SKM-1 treated with dmso at 0.1 percent for 144 hours (cell line): ENCODE measurements around the gene TPSD1.
"Not testable (repeated sequence)": the region's sequence is repeated elsewhere in the genome, so short reads cannot be mapped to it uniquely, and the experiment has no call there.

Experiments used
- DNase-seq: peaks from one replicate; lab custom pipeline; 2025; ENCODE audit not compliant: unreplicated experiment; lab: John Stamatoyannopoulos, UW

Gene TPSD1

DNA sequence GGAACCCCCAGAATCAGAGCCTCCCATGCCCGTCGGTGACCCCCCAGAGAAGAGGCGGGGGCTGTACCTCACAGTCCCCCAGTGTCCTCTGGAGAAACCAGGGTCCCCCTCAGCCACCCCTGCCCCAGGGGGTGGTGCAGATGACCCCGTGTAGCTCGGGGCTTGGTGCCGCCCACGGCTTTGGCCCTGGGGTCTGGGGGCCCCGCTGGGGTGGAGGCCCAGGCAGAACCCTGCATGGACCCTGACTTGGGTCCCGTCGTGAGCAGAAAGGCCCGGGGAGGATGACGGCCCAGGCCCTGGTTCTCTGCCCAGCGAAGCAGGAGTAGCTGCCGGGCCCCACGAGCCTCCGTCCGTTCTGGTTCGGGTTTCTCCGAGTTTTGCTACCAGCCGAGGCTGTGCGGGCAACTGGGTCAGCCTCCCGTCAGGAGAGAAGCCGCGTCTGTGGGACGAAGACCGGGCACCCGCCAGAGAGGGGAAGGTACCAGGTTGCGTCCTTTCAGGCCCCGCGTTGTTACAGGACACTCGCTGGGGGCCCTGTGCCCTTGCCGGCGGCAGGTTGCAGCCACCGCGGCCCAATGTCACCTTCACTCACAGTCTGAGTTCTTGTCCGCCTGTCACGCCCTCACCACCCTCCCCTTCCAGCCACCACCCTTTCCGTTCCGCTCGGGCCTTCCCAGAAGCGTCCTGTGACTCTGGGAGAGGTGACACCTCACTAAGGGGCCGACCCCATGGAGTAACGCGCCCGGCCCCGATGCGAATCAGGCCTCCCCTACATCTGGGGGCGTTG lies 34.8 kb upstream of the TPSD1 start:
- DNase-seq, result no peak

DNA sequence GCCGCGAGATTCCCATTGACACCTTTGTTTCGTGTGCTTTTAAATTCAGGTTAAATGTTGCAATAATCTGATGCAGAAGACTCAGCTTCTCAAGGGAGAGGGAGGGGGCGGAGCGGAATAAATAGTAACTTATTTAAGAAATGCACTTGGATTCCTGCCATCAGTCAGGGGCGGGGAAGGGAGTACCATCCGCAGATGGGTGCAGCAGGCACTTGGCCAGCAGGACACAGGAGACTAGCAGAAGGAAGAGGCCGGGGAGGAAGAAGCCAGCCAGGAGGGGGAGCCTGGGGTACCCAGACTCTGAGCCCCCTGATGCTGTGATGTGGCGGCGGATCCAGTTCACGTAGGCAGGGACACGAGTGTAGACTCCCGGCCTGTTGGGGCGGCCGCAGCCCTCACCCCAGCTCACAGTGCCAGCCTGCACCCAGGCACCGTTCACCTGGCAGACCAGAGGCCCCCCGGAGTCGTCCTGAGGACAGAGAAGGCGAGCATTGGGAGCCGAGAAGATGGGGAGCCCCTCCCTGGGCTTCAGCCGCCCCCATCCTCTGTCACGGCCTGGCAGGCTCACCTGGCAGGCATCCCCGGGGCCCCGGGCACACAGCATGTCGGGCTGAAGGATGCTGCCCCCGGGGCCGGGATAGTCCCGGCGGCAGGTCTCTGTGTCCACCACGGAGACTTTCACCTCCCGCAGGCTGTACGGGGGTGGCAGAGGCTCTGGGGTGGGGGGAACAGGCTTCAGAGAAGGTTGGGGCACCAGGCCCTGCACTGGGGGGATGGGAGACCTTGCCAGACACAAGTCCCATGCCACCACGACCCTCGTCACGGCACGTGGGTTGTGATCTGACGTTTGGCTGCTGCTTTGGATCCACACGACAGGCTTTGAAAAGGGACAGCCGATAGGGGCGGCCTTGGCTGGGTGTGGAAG lies 34.0 kb upstream of the TPSD1 start:
- DNase-seq, result no peak

DNA sequence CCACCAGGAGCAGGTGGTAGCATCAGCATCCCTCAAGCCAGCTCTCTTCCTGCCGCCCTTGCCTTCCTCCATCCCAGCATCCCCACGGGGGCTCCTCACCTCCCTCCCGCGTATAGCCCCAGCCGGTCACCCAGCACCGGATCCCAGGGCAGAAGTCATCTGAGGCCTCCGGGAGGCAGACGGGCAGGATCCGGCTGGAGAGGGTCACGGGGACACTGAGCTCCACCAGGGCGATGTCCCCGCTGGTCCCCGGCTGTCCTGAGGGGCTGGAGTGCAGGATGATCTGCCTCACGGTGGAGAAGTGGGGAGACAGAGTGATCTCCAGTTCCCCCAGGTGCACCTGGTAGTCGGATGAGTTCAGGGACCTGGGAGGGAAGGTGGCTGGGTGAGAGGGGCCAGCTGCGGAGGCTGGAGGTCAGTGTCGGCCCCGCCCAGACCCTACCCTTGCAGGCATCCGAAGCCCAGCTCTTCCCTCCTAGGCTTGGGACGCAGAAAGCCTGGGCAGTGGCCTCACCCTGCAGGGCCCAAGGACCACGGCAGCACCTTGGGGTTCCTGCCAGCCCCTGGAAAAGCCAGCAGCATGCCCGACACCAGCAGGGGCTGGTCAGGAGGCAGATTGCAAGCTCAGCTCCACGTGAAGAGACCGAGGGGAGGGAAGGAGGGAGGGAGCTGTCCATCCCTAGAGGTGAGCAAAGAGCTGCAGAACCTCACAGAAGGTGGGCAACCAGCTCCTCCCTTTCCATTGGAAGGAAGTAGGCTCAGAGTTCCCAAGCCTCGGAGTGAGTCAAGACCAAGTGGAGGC lies 33.1 kb upstream of the TPSD1 start:
- DNase-seq, result no peak

DNA sequence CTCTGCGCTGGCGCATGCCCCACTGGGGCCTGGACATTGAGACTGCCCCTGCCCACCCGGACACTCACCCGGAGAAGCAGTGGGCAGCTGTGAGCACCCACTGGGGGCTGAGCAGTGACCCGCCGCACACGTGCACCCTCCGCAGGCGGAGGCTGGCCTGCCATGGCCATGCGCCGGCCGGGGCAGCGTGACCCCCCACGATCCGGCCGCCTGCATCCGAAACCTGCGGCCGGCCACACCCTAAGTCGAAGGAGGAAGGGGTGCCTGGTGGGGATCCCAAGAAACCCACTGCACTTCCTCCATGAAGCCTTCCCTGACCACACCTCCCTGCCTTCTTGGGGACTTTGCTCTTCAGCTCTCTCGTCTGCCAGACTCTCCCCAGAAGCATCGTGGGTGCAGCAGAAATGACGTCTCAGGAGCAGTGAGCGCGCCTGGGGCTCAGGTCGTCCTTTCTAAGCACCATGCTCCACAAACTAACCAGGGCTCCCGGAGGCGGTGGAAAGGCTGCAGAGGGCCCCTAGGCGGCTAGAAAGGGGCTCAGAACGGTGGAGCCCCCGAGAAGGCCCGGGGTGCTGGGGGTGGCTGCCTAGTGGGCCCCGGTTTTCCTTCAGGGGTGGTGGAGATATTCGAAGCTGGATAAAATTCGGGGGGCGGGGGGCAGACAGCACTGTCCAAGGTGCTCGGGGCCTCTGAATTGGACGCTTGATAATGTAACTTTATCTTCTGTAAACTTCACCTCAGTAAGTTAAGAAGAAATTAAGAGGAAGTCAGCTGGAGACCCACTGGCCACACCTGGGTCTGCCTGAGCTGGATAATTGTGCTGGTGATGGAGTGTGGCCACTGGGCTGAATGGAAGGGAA lies 32.3 kb upstream of the TPSD1 start:
- no peak for DNase-seq

DNA sequence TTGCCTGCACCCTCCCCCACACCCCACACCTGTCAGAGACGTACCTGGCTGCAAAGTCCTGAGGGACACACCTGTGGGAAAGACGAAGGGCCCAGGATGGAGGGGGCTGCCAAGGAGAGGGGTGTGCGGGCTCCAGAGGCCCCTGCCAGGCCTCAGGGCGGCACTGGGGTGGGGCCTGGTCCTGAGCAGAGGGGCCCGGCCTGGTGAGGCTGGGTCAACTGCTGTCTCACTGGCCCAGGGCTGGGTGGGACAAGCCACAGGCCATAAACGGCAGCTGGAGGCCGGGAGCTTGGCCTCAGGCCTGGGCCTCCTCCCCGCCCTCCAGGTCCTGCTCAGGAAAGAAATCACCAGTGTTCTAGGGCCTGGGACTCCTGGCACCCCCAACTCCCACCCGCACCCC lies 31.3 kb upstream of the TPSD1 start:
- DNase-seq, result no peak

DNA sequence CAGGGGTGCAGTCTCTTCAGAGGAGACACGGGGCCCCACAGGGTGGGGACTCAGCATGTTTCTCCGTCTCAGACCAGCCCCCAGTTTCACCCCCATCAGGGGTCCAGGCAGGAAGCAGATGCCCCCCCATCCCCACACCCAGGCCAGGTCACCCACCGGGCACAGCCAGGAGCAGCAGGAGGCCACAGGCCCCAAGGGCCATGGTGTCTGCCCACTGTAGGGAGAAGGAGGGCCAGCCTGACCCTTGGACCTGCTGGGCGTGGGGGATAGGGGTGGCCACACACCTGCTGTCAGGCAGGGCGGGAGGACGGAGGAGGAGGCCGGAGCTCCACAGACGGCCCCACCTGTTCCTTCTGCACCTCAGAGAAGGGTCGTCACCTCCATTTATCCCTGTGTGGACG lies 30.8 kb upstream of the TPSD1 start, which contains the start of gene TPSG1:
Gene TPSG1 (minus strand): TSS at position 218 of the 401 bp plus-strand sequence. CDS start 16 bp downstream, at position 202.
- no peak for DNase-seq

DNA sequence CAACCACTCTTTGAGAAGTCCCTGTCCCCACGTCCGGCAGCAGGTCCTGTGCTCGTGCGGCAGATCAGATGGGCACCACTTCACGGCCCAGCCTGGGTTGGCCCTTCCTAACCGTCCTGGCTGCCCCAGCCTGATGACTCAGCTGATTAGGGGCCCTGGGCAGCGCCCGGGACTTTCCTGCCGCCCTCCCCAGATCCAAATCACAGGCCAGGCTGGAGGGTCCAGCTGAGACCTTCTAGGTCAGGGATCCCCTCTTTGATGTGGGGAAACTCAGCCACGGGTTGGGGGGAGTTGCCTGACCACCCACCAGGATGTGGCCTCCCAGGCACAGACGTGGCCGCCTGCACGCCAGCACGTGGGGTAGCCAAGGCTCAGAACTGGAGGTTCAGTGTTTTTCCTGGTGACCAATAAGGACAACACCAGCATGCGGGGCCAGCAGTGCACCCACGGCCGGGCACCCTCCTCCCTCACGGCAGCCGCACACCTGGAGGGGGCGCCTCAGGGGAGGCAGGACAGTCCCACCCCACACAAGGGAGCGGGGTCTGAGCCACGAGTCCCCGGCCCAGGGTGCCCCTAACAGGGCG lies 30.0 kb upstream of the TPSD1 start:
- DNase-seq, result not testable (repeated sequence)

DNA sequence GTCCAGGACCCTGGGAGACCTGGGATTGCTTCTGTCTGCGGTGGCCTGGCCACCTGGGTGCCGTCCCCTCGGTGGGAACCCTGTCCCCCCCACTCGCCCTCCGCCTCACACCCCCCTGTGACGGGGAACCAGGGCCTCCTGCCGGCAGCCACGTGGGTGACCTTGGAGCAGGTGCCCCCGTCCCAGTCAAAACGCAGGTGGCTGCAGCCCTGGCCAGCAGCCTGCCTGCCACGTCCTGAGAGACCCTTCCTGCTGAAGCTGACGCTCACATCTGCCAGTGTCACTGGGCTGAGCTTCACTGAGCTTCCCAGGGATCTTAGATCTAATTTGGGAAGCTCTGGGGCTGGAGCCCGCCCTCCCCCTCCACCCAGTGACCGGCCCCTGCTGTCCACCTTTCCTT lies 29.2 kb upstream of the TPSD1 start:
- DNase-seq, result not testable (repeated sequence)

DNA sequence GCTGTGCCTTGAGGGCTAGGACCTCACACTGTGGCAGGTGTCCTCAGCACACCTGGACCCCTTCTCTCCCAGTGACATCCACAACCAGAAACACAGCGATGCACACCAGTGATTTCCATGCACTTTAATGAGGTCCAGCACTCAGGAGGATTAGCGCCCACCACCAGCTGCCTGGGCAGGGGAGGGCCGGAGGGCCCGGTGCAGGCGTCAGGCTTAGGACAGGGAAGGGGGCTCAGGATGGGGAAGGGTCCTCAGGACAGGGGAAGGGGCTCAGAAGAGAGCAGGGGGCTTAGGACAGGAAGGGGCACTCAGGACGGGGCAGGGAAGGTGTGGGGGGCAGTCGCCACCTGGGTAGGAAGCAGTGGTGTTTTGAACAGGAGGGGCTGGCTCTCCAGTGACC lies 27.6 kb upstream of the TPSD1 start:
- not testable (repeated sequence) for DNase-seq

DNA sequence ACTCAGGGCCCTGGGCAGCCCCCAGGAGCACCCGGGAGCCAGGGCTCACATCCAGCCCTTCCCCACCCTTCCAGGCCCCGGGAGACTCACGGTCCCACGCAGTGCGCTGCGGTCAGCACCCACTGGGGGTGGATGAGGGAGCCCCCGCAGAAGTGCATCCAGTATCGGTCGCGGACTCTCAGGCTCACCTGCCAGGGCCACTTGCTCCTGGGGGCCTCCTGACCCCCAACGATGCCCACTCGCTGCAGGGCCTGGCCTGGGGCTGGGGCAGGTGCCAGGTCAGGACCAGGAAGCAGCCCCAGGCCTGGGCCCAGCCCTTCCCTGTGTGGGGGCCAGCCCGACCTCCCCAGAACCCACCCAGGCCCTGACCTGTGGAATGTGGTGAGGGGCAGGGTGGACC lies 26.4 kb upstream of the TPSD1 start:
- not testable (repeated sequence) for DNase-seq

DNA sequence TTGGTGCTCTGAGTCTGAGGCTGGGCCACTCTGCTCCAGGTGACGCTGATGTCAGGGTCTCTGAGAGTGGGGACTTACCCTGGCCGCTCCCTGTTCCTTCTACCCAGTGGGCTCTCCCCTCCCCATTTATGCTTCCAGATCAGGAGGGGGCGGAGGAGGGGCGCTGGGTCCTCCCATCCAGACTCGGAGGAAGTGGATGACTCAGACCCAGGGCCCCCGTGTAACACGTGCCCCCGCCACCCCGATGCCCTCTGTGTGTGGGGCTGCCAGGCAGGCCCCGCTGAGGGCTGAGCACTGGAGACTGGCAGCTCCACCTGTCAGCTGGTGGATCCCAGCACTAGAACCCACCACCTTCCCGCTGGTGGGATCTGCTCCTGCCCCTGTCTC lies 25.8 kb upstream of the TPSD1 start, which contains the start of gene TPSB2:
Gene TPSB2 (minus strand): TSS at position 101 of the 387 bp plus-strand sequence. CDS start 233 bp downstream, outside the sequence.
- DNase-seq, result not testable (repeated sequence)

DNA sequence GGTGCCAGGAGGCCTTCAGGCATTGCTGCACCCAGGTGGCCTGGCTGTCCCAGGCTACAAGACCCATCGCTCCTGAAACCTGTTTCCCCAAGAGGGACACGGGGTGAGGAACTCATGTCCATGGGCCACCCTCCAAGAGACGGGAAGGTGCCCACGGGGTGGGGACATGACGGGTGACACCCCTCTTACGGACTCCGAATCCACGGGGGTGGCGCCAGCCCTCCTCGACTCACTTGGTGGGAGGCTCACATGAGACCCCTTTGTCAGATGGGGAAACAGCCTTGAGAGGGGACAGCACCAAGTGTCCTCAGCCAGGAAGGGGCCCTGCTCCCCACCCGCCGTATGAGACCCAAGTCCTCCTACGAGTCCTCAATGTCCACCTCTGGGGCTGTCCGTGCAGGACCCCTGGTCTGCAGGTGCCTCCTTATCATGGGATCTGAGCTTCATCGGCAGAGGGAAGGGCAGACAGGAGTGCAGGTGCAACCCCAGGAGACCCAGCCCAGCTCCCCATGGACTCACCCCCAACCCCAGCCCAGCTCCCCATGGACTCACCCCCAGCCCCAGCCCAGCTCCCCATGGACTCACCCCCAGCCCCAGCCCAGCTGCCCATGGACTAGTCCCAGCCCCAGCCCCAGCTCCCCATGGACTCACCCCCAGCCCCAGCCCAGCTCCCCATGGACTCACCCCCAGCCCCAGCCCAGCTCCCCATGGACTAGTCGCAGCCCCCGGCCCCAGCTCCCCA lies 25.2 kb upstream of the TPSD1 start:
- DNase-seq, result not testable (repeated sequence)

DNA sequence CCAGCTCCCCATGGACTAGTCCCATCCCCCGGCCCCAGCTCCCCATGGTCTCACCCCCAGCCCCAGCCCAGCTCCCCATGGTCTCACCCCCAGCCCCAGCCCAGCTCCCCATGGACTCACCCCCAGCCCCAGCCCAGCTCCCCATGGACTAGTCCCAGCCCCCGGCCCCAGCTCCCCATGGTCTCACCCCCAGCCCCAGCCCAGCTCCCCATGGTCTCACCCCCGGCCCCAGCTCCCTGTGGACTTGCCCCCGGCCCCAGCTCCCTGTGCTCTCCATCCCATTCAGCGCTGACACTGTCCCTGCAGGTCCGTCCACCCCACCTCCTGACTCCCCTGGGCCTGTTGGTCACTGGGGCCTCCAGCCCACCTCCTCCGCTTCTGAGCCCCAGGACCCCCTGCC lies 24.6 kb upstream of the TPSD1 start:
- DNase-seq, result not testable (repeated sequence)

DNA sequence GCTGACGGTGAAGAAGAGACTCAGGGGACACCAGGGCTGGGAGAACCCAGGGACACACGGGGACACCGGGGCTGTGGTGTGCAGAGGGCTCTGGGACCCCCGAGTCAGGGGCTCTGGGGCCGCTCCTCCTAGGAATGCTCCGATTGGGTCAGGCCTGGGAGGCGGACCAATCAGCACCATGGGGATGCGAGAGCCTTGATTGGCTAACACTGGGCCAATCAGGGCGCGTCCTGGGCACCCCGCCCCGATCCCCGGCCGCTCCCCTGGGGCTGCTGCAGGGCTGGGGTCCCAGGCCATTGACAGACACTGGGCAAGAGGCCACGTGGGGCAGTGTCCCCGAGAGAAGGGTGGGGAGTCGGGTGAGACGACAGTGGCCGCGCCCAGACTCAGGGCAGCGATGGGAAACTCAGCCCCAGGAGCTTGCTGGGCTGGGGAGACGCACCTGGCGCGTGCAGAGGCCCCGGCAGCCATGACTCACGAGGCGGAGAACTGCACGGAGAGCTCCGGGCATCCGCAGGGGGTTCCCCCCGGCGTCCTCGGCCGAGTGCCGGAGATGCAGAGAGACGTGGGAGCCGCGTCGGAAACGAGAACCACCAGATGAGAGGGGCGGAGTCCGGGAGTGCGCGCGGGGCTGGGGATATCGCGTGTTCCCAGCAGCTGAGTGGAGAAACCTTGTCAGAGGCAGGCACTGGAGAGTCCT lies 23.7 kb upstream of the TPSD1 start:
- not testable (repeated sequence) for DNase-seq

DNA sequence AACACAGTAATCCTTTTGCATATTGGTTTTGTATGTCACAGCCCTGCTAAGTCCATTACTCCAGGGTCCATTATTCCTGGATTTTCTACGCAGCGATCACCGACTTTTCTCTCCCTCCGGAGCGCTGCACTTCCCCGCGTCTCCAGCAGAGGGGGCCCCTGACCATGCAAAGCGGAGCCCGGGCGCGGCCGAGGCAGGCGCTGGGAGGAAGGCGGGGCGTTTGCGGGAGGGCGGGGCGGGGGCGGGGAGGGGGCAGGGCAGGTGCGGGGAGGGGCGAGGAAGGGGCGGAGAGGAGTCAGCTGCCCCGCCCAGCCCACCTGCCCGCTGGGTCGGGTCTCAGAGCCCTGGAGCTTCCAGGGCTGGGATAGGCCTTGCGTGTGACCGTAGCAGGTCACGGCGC lies 19.2 kb upstream of the TPSD1 start:
- DNase-seq, result not testable (repeated sequence)

DNA sequence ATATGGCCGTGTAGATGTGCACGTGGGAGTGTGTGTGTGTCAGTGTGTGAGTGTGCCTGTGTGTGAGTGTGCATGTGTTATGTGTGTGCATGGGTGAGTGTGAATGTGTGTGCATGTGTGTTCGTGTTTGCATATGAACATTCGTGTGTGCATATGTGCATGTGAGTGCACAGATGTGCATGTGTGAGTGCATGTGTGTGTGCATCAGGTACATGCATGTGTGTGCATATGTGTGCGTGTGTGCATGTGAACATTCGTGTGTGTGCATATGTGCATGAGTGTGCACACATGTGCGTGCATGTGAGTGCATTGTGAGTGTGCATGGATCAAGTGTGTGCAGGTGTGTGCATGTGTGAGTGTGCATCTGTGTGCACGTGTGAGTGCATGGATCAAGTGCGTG lies 17.9 kb upstream of the TPSD1 start:
- DNase-seq, result no peak

DNA sequence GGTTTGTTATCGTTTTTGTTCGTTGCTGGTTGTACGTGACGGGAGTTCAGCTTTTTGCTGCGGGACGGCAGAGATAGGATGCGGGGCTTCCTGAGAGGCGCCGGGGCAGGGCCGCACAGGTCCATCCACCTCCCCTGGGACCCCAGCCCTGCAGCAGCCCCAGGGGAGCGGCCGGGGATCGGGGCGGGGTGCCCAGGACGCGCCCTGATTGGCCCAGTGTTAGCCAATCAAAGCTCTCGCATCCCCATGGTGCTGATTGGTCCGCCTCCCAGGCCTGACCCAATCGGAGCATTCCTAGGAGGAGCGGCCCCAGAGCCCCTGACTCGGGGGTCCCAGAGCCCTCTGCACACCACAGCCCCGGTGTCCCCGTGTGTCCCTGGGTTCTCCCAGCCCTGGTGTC lies 17.0 kb upstream of the TPSD1 start:
- not testable (repeated sequence) for DNase-seq

DNA sequence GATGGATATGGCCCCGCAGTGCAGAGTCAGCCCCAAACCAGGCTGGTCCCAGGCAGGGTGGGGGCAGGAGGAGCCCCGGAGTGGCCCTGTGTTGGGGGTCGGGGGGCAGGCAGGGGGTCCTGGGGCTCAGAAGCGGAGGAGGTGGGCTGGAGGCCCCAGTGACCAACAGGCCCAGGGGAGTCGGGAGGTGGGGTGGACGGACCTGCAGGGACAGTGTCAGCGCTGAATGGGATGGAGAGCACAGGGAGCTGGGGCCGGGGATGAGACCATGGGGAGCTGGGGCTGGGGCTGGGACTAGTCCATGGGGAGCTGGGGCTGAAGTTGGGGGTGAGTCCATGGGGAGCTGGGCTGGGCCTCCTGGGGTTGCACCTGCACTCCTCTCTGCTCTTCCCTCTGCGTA lies 16.3 kb upstream of the TPSD1 start:
- DNase-seq, result not testable (repeated sequence)
